WTC11 (cell line): ENCODE results near the gene PPP1R16B. TPM values are rescaled to one million over a fixed set of nuclear protein-coding genes. Genes with fewer than 3 reads are reported as not detected.
A peak's percentile ranks its signal among the peaks of the same experiment; 100 is the strongest.

ENCODE experiments used
- ARID4B ChIP-seq: sonication (generic); formaldehyde crosslinking; IDR thresholded peaks from 2 replicates; pipeline ENCODE4 v1.8.0; 2023; ENCODE audit warnings: missing genetic modification reagents, mild to moderate bottlenecking, borderline replicate concordance
- ATF2 ChIP-seq: sonication (generic); formaldehyde crosslinking; IDR thresholded peaks from 2 replicates; pipeline ENCODE4 v1.8.1; 2022; ENCODE audit warnings: low read depth, missing genetic modification reagents, borderline replicate concordance
- ETV6 ChIP-seq: sonication (generic); formaldehyde crosslinking; IDR thresholded peaks from 2 replicates; pipeline ENCODE4 v1.8.1; 2022; ENCODE audit warnings: mild to moderate bottlenecking, missing genetic modification reagents
- FOXP1 ChIP-seq: sonication (generic); formaldehyde crosslinking; IDR thresholded peaks from 2 replicates; pipeline ENCODE4 v1.8.0; 2022; ENCODE audit warnings: missing genetic modification reagents, mild to moderate bottlenecking, moderate library complexity, borderline replicate concordance
- GTF2I ChIP-seq: fragments of 250-450 bp; sonication (Bioruptor Pico); conservative IDR thresholded peaks from 2 replicates; pipeline ENCODE4 v1.4.0; 2021; ENCODE audit warnings: mild to moderate bottlenecking
- IRF1 ChIP-seq: sonication (generic); formaldehyde crosslinking; IDR thresholded peaks from 2 replicates; pipeline ENCODE4 v1.8.0; 2023; ENCODE audit warnings: missing genetic modification reagents
- NR1H2 ChIP-seq: sonication (generic); formaldehyde crosslinking; IDR thresholded peaks from 2 replicates; pipeline ENCODE4 v1.9.0; 2021; ENCODE audit warnings: mild to moderate bottlenecking, moderate library complexity, missing genetic modification reagents
- SMAD3 ChIP-seq: sonication (generic); formaldehyde crosslinking; IDR thresholded peaks from 2 replicates; pipeline ENCODE4 v1.8.0; 2022; ENCODE audit warnings: missing genetic modification reagents, mild to moderate bottlenecking, borderline replicate concordance
- TEAD1 ChIP-seq: sonication (generic); formaldehyde crosslinking; IDR thresholded peaks from 2 replicates; pipeline ENCODE4 v1.8.0; 2022; ENCODE audit warnings: mild to moderate bottlenecking, missing genetic modification reagents
- USF2 ChIP-seq: sonication (generic); formaldehyde crosslinking; IDR thresholded peaks from 2 replicates; pipeline ENCODE4 v1.8.1; 2023; ENCODE audit warnings: mild to moderate bottlenecking, missing genetic modification reagents, moderate library complexity
- ZNF121 ChIP-seq: sonication (generic); formaldehyde crosslinking; IDR thresholded peaks from 2 replicates; pipeline ENCODE4 v1.8.0; 2023; ENCODE audit warnings: missing genetic modification reagents
- ZNF138 ChIP-seq: sonication (generic); formaldehyde crosslinking; conservative IDR thresholded peaks from 2 replicates; pipeline ENCODE4 v1.8.1; 2022; ENCODE audit warnings: mild to moderate bottlenecking, moderate library complexity, missing genetic modification reagents
- ZNF396 ChIP-seq: fragments of 250-450 bp; sonication (Bioruptor Pico); IDR thresholded peaks from 2 replicates; pipeline ENCODE4 v1.8.0; 2021; ENCODE audit warnings: mild to moderate bottlenecking, moderate library complexity, borderline replicate concordance
- ZNF532 ChIP-seq: fragments of 250-450 bp; sonication (Bioruptor Pico); IDR thresholded peaks from 2 replicates; pipeline ENCODE4 v1.9.0; 2021; ENCODE audit warnings: mild to moderate bottlenecking, borderline replicate concordance
- total RNA-seq: library from RNA; stranded (reverse); gene quantifications from 3 replicates; pipeline ENCODE4 v1.2.3, GENCODE V29; 2021
- TF ChIP-seq, protein P1 (sequence below): sonication (generic); formaldehyde crosslinking; IDR thresholded peaks from 2 replicates; pipeline ENCODE4 v1.8.1; 2022; ENCODE audit warnings: missing genetic modification reagents, borderline replicate concordance
- TF ChIP-seq, protein P2 (sequence below): sonication (generic); formaldehyde crosslinking; conservative IDR thresholded peaks from 2 replicates; pipeline ENCODE4 v1.8.1; 2023; ENCODE audit warnings: mild to moderate bottlenecking, low read depth, missing genetic modification reagents, moderate library complexity

Gene PPP1R16B
- total RNA-seq, 1 experiment from 2014 or later, result 12.0 TPM

- peak; percentile 67; the same call in 1 of the 2 replicates for TF ChIP-seq SMAD3 (CRISPR knock-in tag)
- TF ChIP-seq GTF2I (CRISPR knock-in tag), result no peak
- no peak for TF ChIP-seq ATF2 (CRISPR knock-in tag)
- TF ChIP-seq USF2 (CRISPR knock-in tag), result peak; percentile 16; the same call in 1 of the 2 replicates
- peak; percentile 90 for TF ChIP-seq FOXP1 (CRISPR knock-in tag)
- TF ChIP-seq, protein P1, sequence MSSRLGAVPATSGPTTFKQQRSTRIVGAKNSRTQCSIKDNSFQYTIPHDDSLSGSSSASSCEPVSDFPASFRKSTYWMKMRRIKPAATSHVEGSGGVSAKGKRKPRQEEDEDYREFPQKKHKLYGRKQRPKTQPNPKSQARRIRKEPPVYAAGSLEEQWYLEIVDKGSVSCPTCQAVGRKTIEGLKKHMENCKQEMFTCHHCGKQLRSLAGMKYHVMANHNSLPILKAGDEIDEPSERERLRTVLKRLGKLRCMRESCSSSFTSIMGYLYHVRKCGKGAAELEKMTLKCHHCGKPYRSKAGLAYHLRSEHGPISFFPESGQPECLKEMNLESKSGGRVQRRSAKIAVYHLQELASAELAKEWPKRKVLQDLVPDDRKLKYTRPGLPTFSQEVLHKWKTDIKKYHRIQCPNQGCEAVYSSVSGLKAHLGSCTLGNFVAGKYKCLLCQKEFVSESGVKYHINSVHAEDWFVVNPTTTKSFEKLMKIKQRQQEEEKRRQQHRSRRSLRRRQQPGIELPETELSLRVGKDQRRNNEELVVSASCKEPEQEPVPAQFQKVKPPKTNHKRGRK, result no peak
- peak; percentile 29 for TF ChIP-seq ETV6
- peak; percentile 43; the same call in 1 of the 2 replicates for TF ChIP-seq NR1H2
- peak; percentile 59; the same call in 1 of the 2 replicates for TF ChIP-seq ARID4B
- TF ChIP-seq ZNF532 (CRISPR knock-in tag), result no peak
- peak; percentile 73; the same call in 1 of the 2 replicates for TF ChIP-seq IRF1 (CRISPR knock-in tag)
- TF ChIP-seq TEAD1 (CRISPR knock-in tag), result peak; percentile 76
- 0 out of 2 replicates have a peak, but pooled peaks have one; percentile 3 for TF ChIP-seq ZNF121 (CRISPR knock-in tag)
- TF ChIP-seq, protein P2, sequence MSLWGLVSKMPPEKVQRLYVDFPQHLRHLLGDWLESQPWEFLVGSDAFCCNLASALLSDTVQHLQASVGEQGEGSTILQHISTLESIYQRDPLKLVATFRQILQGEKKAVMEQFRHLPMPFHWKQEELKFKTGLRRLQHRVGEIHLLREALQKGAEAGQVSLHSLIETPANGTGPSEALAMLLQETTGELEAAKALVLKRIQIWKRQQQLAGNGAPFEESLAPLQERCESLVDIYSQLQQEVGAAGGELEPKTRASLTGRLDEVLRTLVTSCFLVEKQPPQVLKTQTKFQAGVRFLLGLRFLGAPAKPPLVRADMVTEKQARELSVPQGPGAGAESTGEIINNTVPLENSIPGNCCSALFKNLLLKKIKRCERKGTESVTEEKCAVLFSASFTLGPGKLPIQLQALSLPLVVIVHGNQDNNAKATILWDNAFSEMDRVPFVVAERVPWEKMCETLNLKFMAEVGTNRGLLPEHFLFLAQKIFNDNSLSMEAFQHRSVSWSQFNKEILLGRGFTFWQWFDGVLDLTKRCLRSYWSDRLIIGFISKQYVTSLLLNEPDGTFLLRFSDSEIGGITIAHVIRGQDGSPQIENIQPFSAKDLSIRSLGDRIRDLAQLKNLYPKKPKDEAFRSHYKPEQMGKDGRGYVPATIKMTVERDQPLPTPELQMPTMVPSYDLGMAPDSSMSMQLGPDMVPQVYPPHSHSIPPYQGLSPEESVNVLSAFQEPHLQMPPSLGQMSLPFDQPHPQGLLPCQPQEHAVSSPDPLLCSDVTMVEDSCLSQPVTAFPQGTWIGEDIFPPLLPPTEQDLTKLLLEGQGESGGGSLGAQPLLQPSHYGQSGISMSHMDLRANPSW (CRISPR knock-in tag), result peak; percentile 65; the same call in 1 of the 2 replicates
- no peak for TF ChIP-seq ZNF396 (CRISPR knock-in tag)
- no peak; the same call in 1 of the 2 replicates for TF ChIP-seq ZNF138
Observed at GRCh38 chr20:38926142-38926933, 120.8 kb downstream of the PPP1R16B start, which contains the start of gene FAM83D (continued).
